GM12801 (cell line): Measurements from ENCODE around the gene PTPRG.

Source experiments
- CTCF ChIP-seq: IDR thresholded peaks from one replicate; pipeline ENCODE4 v1.5.1; 2011; ENCODE audit warnings: control low read depth; ENCODE audit not compliant: insufficient read length; ENCODE audit errors: extremely low read depth

Gene PTPRG

GRCh38 chr3:62100282-62100989 is 539.1 kb downstream of the PTPRG start:
- no peak for TF ChIP-seq CTCF

- TF ChIP-seq CTCF = no peak
These were observed 540.1 kb downstream of the PTPRG start for GRCh38 chr3:62101488-62101887.

GRCh38 chr3:62103531-62103930 is 542.2 kb downstream of the PTPRG start:
- TF ChIP-seq CTCF = no peak

GRCh38 chr3:62109534-62109933 is 548.2 kb downstream of the PTPRG start:
- TF ChIP-seq CTCF = no peak

- TF ChIP-seq CTCF = no peak
These were observed 549.3 kb downstream of the PTPRG start for GRCh38 chr3:62110443-62111225.

GRCh38 chr3:62113092-62113491 is 551.7 kb downstream of the PTPRG start:
- no peak for TF ChIP-seq CTCF

- no peak for TF ChIP-seq CTCF
These were observed 553.4 kb downstream of the PTPRG start for GRCh38 chr3:62114763-62115162.
